ENCODE measurements around the gene OPALIN.

- TF ChIP-seq CTCF (IDR thresholded peaks at IDR 0.05) = no peak
- no peak for TF ChIP-seq POLR2A (IDR thresholded peaks at IDR 0.05; ENCODE audit: low read depth)
- TF ChIP-seq POLR2AphosphoS5 (IDR thresholded peaks at IDR 0.05) = no peak
Measured at GRCh38 chr10:96310321-96310669, 48.5 kb downstream of the OPALIN start.

Data from esophagus muscularis mucosa (tissue), 3 donors.